ENCODE results near the gene PRSS53. TPM values are rescaled to one million over a fixed set of nuclear protein-coding genes. Genes with fewer than 3 reads are reported as not detected.

The PRSS53 gene
- total RNA-seq, 2 donors from 2014 or later, result 1.7 to 2.8 TPM

DNA sequence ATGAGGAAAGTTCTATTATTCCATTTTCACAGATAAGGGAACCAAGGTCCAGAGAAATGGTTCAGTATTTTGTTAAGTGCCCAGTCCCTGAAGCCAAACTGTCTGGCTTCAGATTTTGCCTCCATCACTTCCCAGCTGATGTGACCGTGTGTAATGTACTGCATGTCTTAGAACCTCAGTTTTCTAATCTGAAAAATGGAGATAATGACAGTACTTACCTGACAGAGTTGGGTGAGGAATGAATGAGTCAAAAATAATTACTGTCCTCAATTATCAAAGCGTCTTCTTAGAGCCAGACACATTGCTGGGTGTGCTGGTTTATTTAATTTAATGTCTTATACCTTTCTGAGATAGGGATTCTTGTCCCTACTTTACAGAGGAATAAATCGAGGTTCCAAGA is 21.4 kb downstream of the PRSS53 start:
- Histone ChIP-seq H3K4me1 (ENCODE audit: control insufficient read depth, insufficient read depth, low read length) (peaks cover 5% of the 10 kb centered on the region), H3K27ac (ENCODE audit: low read depth, low read length) (no peak overlapping the region), H3K9me3 (ENCODE audit: control insufficient read depth, low read length) (no peaks in the 10 kb centered on the region), H3K27me3 (ENCODE audit: control insufficient read depth, insufficient read depth, low read length, poor library complexity, severe bottlenecking) (peaks cover 9% of the 10 kb centered on the region), H3K4me3 (ENCODE audit: low read length) (no peak overlapping the region), H3K36me3 (ENCODE audit: control insufficient read depth, insufficient read depth, low read length) (peaks cover 18% of the 10 kb centered on the region), H3K9ac (ENCODE audit: extremely low read depth, low read length, poor library complexity, severe bottlenecking) (no peak overlapping the region)
- H3K9me3 Mint-ChIP-seq, result no peaks in the 10 kb centered on the region
- no peak for DNase-seq
- no peak overlapping the region for H3K4me3 Mint-ChIP-seq
- TF ChIP-seq, protein P1, sequence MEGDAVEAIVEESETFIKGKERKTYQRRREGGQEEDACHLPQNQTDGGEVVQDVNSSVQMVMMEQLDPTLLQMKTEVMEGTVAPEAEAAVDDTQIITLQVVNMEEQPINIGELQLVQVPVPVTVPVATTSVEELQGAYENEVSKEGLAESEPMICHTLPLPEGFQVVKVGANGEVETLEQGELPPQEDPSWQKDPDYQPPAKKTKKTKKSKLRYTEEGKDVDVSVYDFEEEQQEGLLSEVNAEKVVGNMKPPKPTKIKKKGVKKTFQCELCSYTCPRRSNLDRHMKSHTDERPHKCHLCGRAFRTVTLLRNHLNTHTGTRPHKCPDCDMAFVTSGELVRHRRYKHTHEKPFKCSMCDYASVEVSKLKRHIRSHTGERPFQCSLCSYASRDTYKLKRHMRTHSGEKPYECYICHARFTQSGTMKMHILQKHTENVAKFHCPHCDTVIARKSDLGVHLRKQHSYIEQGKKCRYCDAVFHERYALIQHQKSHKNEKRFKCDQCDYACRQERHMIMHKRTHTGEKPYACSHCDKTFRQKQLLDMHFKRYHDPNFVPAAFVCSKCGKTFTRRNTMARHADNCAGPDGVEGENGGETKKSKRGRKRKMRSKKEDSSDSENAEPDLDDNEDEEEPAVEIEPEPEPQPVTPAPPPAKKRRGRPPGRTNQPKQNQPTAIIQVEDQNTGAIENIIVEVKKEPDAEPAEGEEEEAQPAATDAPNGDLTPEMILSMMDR (conservative IDR thresholded peaks at IDR 0.05), result no peak
- WGBS, 2 experiments (ENCODE audit: insufficient coverage in 1 of 2, insufficient read length in 1 of 2), result 98% methylated on average over 3 of the region's 3 CpGs; no CpG with 5 or more reads in 1 of the 2 experiments
- peaks cover 11% of the 10 kb centered on the region for H3K4me1 Mint-ChIP-seq
- no peak overlapping the region for H3K27ac Mint-ChIP-seq
- peaks cover 6% of the 10 kb centered on the region for H3K27me3 Mint-ChIP-seq (ENCODE audit: insufficient read depth)
- H3K36me3 Mint-ChIP-seq (ENCODE audit: low read depth), result peaks cover 28% of the 10 kb centered on the region

DNA sequence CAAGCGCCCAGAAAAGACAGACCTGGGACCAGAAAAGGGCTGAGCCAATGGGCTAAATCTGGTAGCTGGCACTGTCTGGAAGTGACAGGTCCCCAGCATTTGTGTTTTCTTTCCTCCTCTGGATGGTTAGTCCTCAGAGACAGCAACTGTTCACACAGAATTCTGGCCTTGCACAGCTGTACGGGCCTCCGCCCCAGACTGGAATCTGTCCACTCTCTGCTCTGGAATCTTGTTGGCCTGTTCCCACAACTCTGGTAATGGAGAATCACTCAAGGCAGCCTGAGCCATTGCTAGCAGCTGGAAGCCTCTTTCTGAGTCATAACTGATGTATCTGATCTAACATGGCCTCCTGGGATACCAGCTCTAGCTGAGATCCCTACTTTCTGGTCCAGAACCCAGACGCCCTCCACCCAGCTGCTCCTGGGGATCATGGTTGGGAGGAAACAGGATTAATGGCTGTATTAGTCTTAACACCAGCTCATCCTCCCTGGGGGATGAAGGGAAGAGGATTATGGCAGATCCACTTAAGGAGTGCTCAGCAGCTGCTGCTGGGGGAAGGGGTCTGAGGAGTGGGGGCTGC is 23.8 kb downstream of the PRSS53 start:
- H3K36me3 ChIP-seq (ENCODE audit: control insufficient read depth, insufficient read depth, low read length), result peaks cover 26% of the 10 kb centered on the region
- peaks cover 6% of the 10 kb centered on the region for H3K27me3 Mint-ChIP-seq (ENCODE audit: insufficient read depth)
- H3K36me3 Mint-ChIP-seq (ENCODE audit: low read depth), result peaks cover 46% of the 10 kb centered on the region
- no peak overlapping the region for H3K27ac Mint-ChIP-seq
- no peaks in the 10 kb centered on the region for H3K9me3 ChIP-seq (ENCODE audit: control insufficient read depth, low read length)
- WGBS, 2 experiments (ENCODE audit: insufficient coverage in 1 of 2, insufficient read length in 1 of 2), result 89 to 94% methylated on average over 3 to 4 of the region's 4 CpGs
- no peak for DNase-seq
- peak overlapping the region; percentile 14 for H3K27ac ChIP-seq (ENCODE audit: low read depth, low read length)
- peaks cover 9% of the 10 kb centered on the region for H3K27me3 ChIP-seq (ENCODE audit: control insufficient read depth, insufficient read depth, low read length, poor library complexity, severe bottlenecking)
- TF ChIP-seq, protein P1 (conservative IDR thresholded peaks at IDR 0.05), result no peak
- H3K9ac ChIP-seq (ENCODE audit: extremely low read depth, low read length, poor library complexity, severe bottlenecking), result no peak overlapping the region
- H3K9me3 Mint-ChIP-seq, result no peaks in the 10 kb centered on the region
- H3K4me1 Mint-ChIP-seq, result peaks cover 4% of the 10 kb centered on the region
- no peak overlapping the region for H3K4me3 Mint-ChIP-seq
- H3K4me1 ChIP-seq (ENCODE audit: control insufficient read depth, insufficient read depth, low read length), result peaks cover 5% of the 10 kb centered on the region
- H3K4me3 ChIP-seq (ENCODE audit: low read length), result no peak overlapping the region

DNA sequence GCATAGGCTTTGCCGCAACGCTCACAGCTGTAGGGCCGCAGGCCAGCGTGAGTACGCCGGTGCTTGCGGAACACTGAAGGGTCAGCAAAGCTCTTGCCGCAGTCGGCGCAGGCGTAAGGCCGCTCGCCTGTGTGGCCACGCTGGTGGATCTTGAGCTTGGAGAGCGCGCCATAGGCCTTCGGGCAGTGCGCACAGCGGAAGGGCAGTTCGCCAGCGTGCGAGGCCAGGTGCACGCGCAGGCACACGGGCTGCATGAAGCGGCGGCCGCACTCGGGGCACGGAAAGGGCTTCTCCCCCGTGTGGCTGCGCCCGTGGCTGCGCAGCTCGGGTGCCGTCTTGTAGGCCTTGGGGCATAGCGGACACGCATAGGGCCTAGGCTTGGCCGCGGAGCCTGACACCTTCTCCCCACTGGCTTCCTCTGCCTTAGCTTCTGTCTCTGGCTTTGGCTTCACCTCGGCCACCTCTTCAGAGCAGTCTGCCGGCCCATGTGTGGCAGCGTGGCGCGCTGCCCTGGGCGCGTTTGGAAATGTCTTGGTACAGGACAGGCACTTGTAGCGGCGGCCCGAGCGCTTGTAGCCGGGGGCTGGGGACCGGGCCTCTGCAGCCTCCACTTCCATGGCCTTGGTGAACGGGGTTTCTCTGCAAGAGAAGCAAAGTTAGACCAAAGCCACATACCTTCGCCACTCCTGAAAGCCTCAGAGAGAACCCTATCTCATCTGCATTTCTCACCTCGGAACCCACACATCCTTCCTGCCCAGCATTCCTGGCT is 24.7 kb downstream of the PRSS53 start:
- no peaks in the 10 kb centered on the region for H3K9me3 Mint-ChIP-seq
- Histone ChIP-seq H3K27me3 (ENCODE audit: control insufficient read depth, insufficient read depth, low read length, poor library complexity, severe bottlenecking) (peaks cover 9% of the 10 kb centered on the region), H3K4me1 (ENCODE audit: control insufficient read depth, insufficient read depth, low read length) (peaks cover 5% of the 10 kb centered on the region), H3K36me3 (ENCODE audit: control insufficient read depth, insufficient read depth, low read length) (peaks cover 28% of the 10 kb centered on the region), H3K9me3 (ENCODE audit: control insufficient read depth, low read length) (no peaks in the 10 kb centered on the region), H3K4me3 (ENCODE audit: low read length) (no peak overlapping the region), H3K27ac (ENCODE audit: low read depth, low read length) (no peak overlapping the region), H3K9ac (ENCODE audit: extremely low read depth, low read length, poor library complexity, severe bottlenecking) (no peak overlapping the region)
- DNase-seq, result no peak
- TF ChIP-seq, protein P1 (conservative IDR thresholded peaks at IDR 0.05), result no peak
- no peak overlapping the region for H3K4me3 Mint-ChIP-seq
- H3K36me3 Mint-ChIP-seq (ENCODE audit: low read depth), result peaks cover 51% of the 10 kb centered on the region
- H3K4me1 Mint-ChIP-seq, result peaks cover 4% of the 10 kb centered on the region
- H3K27ac Mint-ChIP-seq, result no peak overlapping the region
- peaks cover 6% of the 10 kb centered on the region for H3K27me3 Mint-ChIP-seq (ENCODE audit: insufficient read depth)
- 97% methylated on average over 46 to 56 of the region's 56 CpGs for WGBS, 2 experiments (ENCODE audit: insufficient coverage in 1 of 2, insufficient read length in 1 of 2)

Data from endodermal cell (in vitro differentiated cells).